Measurements from ENCODE around the gene RPS16. TPM values are rescaled to one million over a fixed set of nuclear protein-coding genes. Genes with fewer than 3 reads are reported as not detected.

RPS16 gene
- polyA plus RNA-seq, 1 donor = 2,118 TPM

DNA sequence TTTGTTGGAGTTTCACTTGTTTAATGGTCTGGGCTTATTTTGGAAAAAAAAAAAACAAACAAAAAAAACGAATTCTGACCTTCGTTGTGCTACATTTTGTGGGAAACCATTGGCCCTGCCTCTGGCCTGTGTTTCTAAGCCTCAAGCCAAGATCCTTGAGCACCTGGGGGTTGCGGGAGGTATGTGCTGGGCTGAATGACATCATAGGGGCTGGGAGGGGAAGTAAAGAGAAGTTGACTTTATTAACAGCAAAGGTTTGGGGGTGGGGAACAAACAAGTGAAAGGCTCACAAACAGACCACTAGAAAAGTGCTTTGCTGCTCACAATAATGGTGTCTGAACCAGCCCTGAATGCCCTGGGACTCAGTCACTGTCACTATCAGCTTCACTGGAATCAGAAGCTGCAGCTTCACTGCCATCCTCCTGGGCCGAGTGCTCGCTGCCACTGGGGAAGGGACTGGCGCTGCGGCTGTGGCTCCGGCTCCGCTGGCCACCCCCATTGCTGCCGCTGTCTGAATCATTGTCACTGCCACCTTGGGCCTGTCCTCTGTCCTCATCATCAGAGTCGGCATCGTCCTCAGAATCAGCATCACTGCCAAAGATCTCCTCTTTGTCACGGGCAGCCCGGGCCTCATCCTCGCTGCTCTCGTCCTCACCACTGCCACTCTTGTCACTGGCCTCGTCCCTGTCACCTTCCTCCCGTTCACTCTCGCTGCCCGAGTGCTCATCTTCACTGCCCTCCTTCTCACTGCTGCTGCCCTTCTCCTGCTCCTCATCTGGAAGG, 49.9 kb downstream of the RPS16 start:
- DNase-seq = no peak

DNA sequence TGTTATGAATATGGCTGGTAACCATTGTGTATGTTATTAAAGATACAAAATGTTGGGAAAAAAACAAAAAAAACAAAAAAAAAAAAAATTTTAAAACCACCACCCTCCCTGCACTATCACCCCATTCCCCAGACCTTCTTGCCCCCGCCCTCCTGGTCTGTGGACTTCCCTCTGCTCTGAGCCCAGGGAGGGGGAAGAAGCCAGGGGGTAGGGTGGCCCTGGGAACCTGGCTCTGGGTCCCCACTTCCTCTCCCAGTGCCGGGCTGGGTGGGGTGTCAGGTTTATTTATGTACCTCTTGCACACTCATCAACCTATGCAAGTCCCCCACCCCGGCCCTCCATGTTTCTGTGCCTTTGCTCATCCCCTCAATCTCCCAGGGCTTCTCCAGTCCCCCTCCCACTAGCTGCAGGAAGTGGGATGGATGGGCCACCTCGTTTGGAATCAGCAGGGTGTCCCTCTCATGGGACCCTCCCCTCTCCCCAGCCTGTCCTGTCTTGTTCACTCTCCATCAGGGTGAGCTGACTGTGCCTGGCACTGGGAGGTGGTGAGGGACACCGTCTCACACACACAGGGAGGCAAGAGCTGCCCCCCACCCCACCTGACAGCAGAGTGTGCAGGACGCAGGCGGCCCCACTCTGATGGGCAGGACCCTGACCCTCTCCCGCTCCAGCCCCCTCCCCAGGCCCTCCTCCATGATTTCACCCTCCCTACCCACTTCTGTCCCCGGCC, 50.7 kb downstream of the RPS16 start:
- DNase-seq = no peak

Other genes starting within 250 kb of the RPS16 start
- gene NCCRP1, start 239.0 kb downstream of the RPS16 start, polyA plus RNA-seq (ENCODE audit: insufficient read length) = 0.26 TPM
- not detected for gene SYCN, start 231.7 kb downstream of the RPS16 start, polyA plus RNA-seq (ENCODE audit: insufficient read length)
- not detected for gene IFNL3, start 190.9 kb downstream of the RPS16 start, polyA plus RNA-seq (ENCODE audit: insufficient read length)
- gene IFNL4, start 187.1 kb downstream of the RPS16 start, polyA plus RNA-seq (ENCODE audit: insufficient read length) = not detected
- not detected for gene IFNL2, start 167.6 kb downstream of the RPS16 start, polyA plus RNA-seq (ENCODE audit: insufficient read length)
- gene IFNL1, start 139.5 kb downstream of the RPS16 start, polyA plus RNA-seq (ENCODE audit: insufficient read length) = not detected
- gene LRFN1, start 115.1 kb downstream of the RPS16 start, polyA plus RNA-seq (ENCODE audit: insufficient read length) = 0.99 TPM
- 16.6 TPM for gene GMFG, start 99.9 kb downstream of the RPS16 start, polyA plus RNA-seq (ENCODE audit: insufficient read length)
- 92.8 TPM for gene SAMD4B, start 93.5 kb downstream of the RPS16 start, polyA plus RNA-seq (ENCODE audit: insufficient read length)
- gene PAF1, start 44.8 kb downstream of the RPS16 start, polyA plus RNA-seq (ENCODE audit: insufficient read length) = 38.6 TPM
- gene MED29, start 44.6 kb downstream of the RPS16 start, polyA plus RNA-seq (ENCODE audit: insufficient read length) = 25.5 TPM
- 60.1 TPM for gene ZFP36, start 29.1 kb downstream of the RPS16 start, polyA plus RNA-seq (ENCODE audit: insufficient read length)
- 54.9 TPM for gene PLEKHG2, start 23.3 kb downstream of the RPS16 start, polyA plus RNA-seq (ENCODE audit: insufficient read length)
- gene SUPT5H, start 9.6 kb upstream of the RPS16 start, polyA plus RNA-seq (ENCODE audit: insufficient read length) = 87.0 TPM
- gene TIMM50, start 44.9 kb upstream of the RPS16 start, polyA plus RNA-seq (ENCODE audit: insufficient read length) = 53.7 TPM
- gene DLL3, start 63.0 kb upstream of the RPS16 start, polyA plus RNA-seq (ENCODE audit: insufficient read length) = 0.12 TPM
- not detected for gene SELENOV, start 79.2 kb upstream of the RPS16 start, polyA plus RNA-seq (ENCODE audit: insufficient read length)
- gene EID2B, start 96.9 kb upstream of the RPS16 start, polyA plus RNA-seq (ENCODE audit: insufficient read length) = 2.3 TPM
- gene EID2, start 104.2 kb upstream of the RPS16 start, polyA plus RNA-seq (ENCODE audit: insufficient read length) = 9.2 TPM
- not detected for gene LGALS13, start 166.6 kb upstream of the RPS16 start, polyA plus RNA-seq (ENCODE audit: insufficient read length)
- gene LGALS16, start 220.0 kb upstream of the RPS16 start, polyA plus RNA-seq (ENCODE audit: insufficient read length) = not detected

Measured in hindlimb muscle (tissue), 1 donor.